ENCODE data around the gene FKBP15.

GRCh38 chr9:113250807-113251206 is 29.7 kb upstream of the FKBP15 start:
- TF ChIP-seq CTCF (IDR thresholded peaks at IDR 0.05): no peak
- no peak for TF ChIP-seq POLR2A (IDR thresholded peaks at IDR 0.05)
- no peak for TF ChIP-seq POLR2AphosphoS5 (IDR thresholded peaks at IDR 0.05)
